ENCODE results near the gene CD28.

DNA sequence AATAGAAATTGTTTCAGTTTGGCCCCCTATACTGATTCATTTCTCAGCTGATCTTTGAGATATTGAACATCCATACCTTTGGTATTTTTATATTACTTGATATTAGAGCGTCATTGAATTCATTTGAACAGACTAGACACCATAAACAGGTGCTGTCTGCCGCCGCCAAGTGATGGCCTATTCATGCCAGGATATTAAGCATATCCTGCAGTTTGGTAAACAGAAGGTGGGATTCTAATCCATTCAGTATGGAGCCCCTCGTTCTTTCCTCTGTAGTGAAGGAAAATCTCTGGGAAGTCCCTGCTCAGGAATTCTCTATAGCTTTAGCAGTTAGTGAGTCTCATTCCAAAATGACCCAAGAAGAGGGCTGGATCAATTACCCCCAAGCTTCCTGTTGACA, 23.0 kb upstream of the CD28 start:
- TF ChIP-seq, protein P1, sequence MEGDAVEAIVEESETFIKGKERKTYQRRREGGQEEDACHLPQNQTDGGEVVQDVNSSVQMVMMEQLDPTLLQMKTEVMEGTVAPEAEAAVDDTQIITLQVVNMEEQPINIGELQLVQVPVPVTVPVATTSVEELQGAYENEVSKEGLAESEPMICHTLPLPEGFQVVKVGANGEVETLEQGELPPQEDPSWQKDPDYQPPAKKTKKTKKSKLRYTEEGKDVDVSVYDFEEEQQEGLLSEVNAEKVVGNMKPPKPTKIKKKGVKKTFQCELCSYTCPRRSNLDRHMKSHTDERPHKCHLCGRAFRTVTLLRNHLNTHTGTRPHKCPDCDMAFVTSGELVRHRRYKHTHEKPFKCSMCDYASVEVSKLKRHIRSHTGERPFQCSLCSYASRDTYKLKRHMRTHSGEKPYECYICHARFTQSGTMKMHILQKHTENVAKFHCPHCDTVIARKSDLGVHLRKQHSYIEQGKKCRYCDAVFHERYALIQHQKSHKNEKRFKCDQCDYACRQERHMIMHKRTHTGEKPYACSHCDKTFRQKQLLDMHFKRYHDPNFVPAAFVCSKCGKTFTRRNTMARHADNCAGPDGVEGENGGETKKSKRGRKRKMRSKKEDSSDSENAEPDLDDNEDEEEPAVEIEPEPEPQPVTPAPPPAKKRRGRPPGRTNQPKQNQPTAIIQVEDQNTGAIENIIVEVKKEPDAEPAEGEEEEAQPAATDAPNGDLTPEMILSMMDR (IDR thresholded peaks at IDR 0.05), result no peak
- no peak for TF ChIP-seq POLR2A (IDR thresholded peaks at IDR 0.05)
